ENCODE measurements around the gene UNC79.

DNA sequence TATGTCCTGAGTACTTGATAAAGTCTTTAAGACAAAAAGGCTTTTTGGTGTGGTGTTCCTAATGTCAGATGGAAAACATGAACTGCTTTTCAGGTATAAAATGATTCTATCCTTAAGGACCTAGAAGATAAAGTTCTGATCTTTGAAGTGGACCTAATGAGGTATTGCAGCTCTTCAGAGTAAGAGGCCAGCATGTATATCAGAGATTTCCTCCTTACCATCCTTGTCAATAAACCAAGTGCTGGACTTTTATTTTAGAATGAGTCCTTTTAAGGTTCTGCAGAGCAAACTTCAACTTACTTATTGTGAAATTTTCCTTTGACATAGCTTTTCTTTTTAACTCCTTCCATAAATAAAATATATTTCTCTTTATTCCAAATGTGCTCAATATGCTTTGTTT, 50.1 kb downstream of the UNC79 start:
- TF ChIP-seq, protein P1, sequence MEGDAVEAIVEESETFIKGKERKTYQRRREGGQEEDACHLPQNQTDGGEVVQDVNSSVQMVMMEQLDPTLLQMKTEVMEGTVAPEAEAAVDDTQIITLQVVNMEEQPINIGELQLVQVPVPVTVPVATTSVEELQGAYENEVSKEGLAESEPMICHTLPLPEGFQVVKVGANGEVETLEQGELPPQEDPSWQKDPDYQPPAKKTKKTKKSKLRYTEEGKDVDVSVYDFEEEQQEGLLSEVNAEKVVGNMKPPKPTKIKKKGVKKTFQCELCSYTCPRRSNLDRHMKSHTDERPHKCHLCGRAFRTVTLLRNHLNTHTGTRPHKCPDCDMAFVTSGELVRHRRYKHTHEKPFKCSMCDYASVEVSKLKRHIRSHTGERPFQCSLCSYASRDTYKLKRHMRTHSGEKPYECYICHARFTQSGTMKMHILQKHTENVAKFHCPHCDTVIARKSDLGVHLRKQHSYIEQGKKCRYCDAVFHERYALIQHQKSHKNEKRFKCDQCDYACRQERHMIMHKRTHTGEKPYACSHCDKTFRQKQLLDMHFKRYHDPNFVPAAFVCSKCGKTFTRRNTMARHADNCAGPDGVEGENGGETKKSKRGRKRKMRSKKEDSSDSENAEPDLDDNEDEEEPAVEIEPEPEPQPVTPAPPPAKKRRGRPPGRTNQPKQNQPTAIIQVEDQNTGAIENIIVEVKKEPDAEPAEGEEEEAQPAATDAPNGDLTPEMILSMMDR (IDR thresholded peaks at IDR 0.05), result no peak
- TF ChIP-seq POLR2AphosphoS5 (IDR thresholded peaks at IDR 0.05) (no peak), EP300 (IDR thresholded peaks at IDR 0.05) (no peak), POLR2A (IDR thresholded peaks at IDR 0.05) (no peak)
